HFF-Myc (cell line): ENCODE measurements around the gene GTF2H3.
"Not testable (repeated sequence)": the region's sequence is repeated elsewhere in the genome, so short reads cannot be mapped to it uniquely, and the experiment has no call there.

Experiments used
- DNase-seq: peaks from one replicate; pipeline ENCODE4 v3.0.0-alpha.2; 2011; ENCODE audit warnings: low read depth; ENCODE audit errors: extremely low read depth
- H3K4me3 ChIP-seq: replicated peaks from 2 replicates; pipeline ENCODE4 v1.5.1; 2011; ENCODE audit warnings: low read depth, mild to moderate bottlenecking, control low read depth, low read length
- CTCF ChIP-seq: IDR thresholded peaks from 2 replicates; pipeline ENCODE4 v1.5.1; 2012; ENCODE audit warnings: mild to moderate bottlenecking, low read depth, low read length, control low read depth; ENCODE audit errors: missing control alignments

The GTF2H3 gene

GRCh38 chr12:123599721-123600120 lies 33.9 kb upstream of the GTF2H3 start:
- DNase-seq = no peak
- TF ChIP-seq CTCF = no peak
- H3K4me3 ChIP-seq = no peak overlapping the region

- peak within 1 kb of the TSS; percentile 99 for H3K4me3 ChIP-seq
- DNase-seq = no peak
- peak; percentile 32 for TF ChIP-seq CTCF
These were observed 31.8 kb upstream of the GTF2H3 start, which contains the start of gene DDX55 for GRCh38 chr12:123601602-123602489. TSS of gene DDX55 (plus strand) at chr12:123602099. CDS start at chr12:123602149, 50 bp downstream.

GRCh38 chr12:123602651-123603195 lies 30.9 kb upstream of the GTF2H3 start:
- peak overlapping the region; percentile 99 for H3K4me3 ChIP-seq
- no peak for DNase-seq

GRCh38 chr12:123603495-123603894 lies 30.1 kb upstream of the GTF2H3 start:
- H3K4me3 ChIP-seq = peak overlapping the region; percentile 99
- DNase-seq = not testable (repeated sequence)

More at GRCh38 chr12:123602651-123603195, 30.9 kb upstream of the GTF2H3 start:
- TF ChIP-seq CTCF = no peak

- no peak for DNase-seq
- TF ChIP-seq CTCF = no peak
- no peak overlapping the region for H3K4me3 ChIP-seq
These were observed 25.9 kb upstream of the GTF2H3 start for GRCh38 chr12:123607756-123608155.

GRCh38 chr12:123608182-123608581 lies 25.4 kb upstream of the GTF2H3 start:
- DNase-seq = no peak
- no peak overlapping the region for H3K4me3 ChIP-seq
- no peak for TF ChIP-seq CTCF

GRCh38 chr12:123614110-123614509 lies 19.5 kb upstream of the GTF2H3 start:
- no peak for DNase-seq
- no peak overlapping the region for H3K4me3 ChIP-seq
- no peak for TF ChIP-seq CTCF
